SK-N-MC (cell line): ENCODE data around the gene MED13L.

ENCODE experiments used
- EZH2 ChIP-seq: fragments of 200-600 bp; sonication (generic); IDR thresholded peaks from one replicate; pipeline ENCODE4 v1.6.1; 2017; ENCODE audit warnings: antibody characterized with exemption
- FOXP2 ChIP-seq: optimal IDR thresholded peaks from 2 replicates; pipeline ENCODE3; 2011; ENCODE audit warnings: mild to moderate bottlenecking, moderate library complexity; ENCODE audit not compliant: insufficient read depth; ENCODE audit errors: extremely low read length, control extremely low read depth
- POLR2AphosphoS5 ChIP-seq: IDR thresholded peaks from 2 replicates; pipeline ENCODE4 v1.6.1; 2012; ENCODE audit warnings: mild to moderate bottlenecking, low read depth, low read length, borderline replicate concordance

GRCh38 chr12:116171549-116171948 is 105.9 kb downstream of the MED13L start:
- TF ChIP-seq EZH2 (no peak), POLR2AphosphoS5 (no peak), FOXP2 (no peak)
